Measurements from ENCODE around the gene OPCML.

Gene OPCML

GRCh38 chr11:133224271-133224670, 308.0 kb downstream of the OPCML start:
- no peak for DNase-seq

- no peak for DNase-seq
These were observed 309.6 kb downstream of the OPCML start for GRCh38 chr11:133222425-133223330.

- DNase-seq, result no peak
These were observed 312.8 kb downstream of the OPCML start for GRCh38 chr11:133219543-133219942.

GRCh38 chr11:133216813-133217212, 315.5 kb downstream of the OPCML start:
- DNase-seq, result no peak

- DNase-seq, result no peak
These were observed 316.6 kb downstream of the OPCML start for GRCh38 chr11:133215596-133216230.

GRCh38 chr11:133214646-133215045, 317.7 kb downstream of the OPCML start:
- DNase-seq, result no peak

GRCh38 chr11:133212201-133212600, 320.1 kb downstream of the OPCML start:
- DNase-seq, result no peak

GRCh38 chr11:133207995-133208394, 324.3 kb downstream of the OPCML start:
- no peak for DNase-seq

GRCh38 chr11:133206313-133207005, 325.8 kb downstream of the OPCML start:
- no peak for DNase-seq

- no peak for DNase-seq
These were observed 328.1 kb downstream of the OPCML start for GRCh38 chr11:133204158-133204557.

- DNase-seq, result no peak
These were observed 329.5 kb downstream of the OPCML start for GRCh38 chr11:133202816-133203215.

- DNase-seq, result no peak
These were observed 333.9 kb downstream of the OPCML start for GRCh38 chr11:133198438-133198837.

- DNase-seq, result no peak
These were observed 334.9 kb downstream of the OPCML start for GRCh38 chr11:133197425-133197824.

- no peak for DNase-seq
These were observed 340.4 kb downstream of the OPCML start for GRCh38 chr11:133191931-133192330.

GRCh38 chr11:133181667-133182066, 350.6 kb downstream of the OPCML start:
- DNase-seq, result no peak

- DNase-seq, result no peak
These were observed 351.2 kb downstream of the OPCML start for GRCh38 chr11:133181066-133181465.

- DNase-seq, result no peak
These were observed 352.1 kb downstream of the OPCML start for GRCh38 chr11:133180201-133180600.

- no peak for DNase-seq
These were observed 355.6 kb downstream of the OPCML start for GRCh38 chr11:133176748-133177147.

GRCh38 chr11:133175103-133175502, 357.2 kb downstream of the OPCML start:
- no peak for DNase-seq

GRCh38 chr11:133173810-133174412, 358.4 kb downstream of the OPCML start:
- no peak for DNase-seq

GRCh38 chr11:133172349-133172748, 360.0 kb downstream of the OPCML start:
- no peak for DNase-seq

- DNase-seq, result no peak
These were observed 360.9 kb downstream of the OPCML start for GRCh38 chr11:133171374-133171773.

GRCh38 chr11:133168016-133168415, 364.3 kb downstream of the OPCML start:
- no peak for DNase-seq
